SU-DHL-6 (cell line): ENCODE measurements around the gene UBE2Q1.

Experiments used
- H2AFZ ChIP-seq: fragments of 200-600 bp; sonication (generic); 2 replicates; pipeline ENCODE4 v1.6.1; 2014; ENCODE audit warnings: low read depth, mild to moderate bottlenecking, moderate library complexity, mixed read lengths, antibody characterized with exemption, low read length; ENCODE audit not compliant: severe bottlenecking
- H3F3A ChIP-seq: fragments of 200-600 bp; shearing (Covaris generic); 2 replicates; pipeline ENCODE4 v1.6.0; 2016; ENCODE audit warnings: antibody characterized with exemption, mild to moderate bottlenecking; ENCODE audit not compliant: insufficient read depth
- H3K27ac ChIP-seq: fragments of 200-600 bp; sonication (generic); 2 replicates; pipeline ENCODE4 v1.5.1; 2016; ENCODE audit warnings: low read depth, mild to moderate bottlenecking, low read length, moderate library complexity, mixed read lengths
- H3K27me3 ChIP-seq: fragments of 200-600 bp; sonication (generic), shearing (Covaris generic); 2 replicates; pipeline ENCODE4 v1.6.0; 2014; ENCODE audit warnings: mild to moderate bottlenecking, low read length
- H3K36me3 ChIP-seq: fragments of 200-600 bp; sonication (generic); 2 replicates; pipeline ENCODE4 v1.6.1; 2014; ENCODE audit warnings: mild to moderate bottlenecking, low read length, mixed read lengths
- H3K4me2 ChIP-seq: fragments of 300-600, 200-600 bp; shearing (Covaris generic), sonication (generic); 2 replicates; pipeline ENCODE4 v1.6.0; 2014; ENCODE audit warnings: low read length, low read depth, mild to moderate bottlenecking; ENCODE audit not compliant: poor library complexity, severe bottlenecking
- H3K4me3 ChIP-seq: fragments of 200-600 bp; sonication (generic); 2 replicates; pipeline ENCODE4 v1.5.1; 2014; ENCODE audit warnings: antibody characterized with exemption, low read length, mild to moderate bottlenecking, mixed read lengths; ENCODE audit not compliant: insufficient read depth, poor library complexity, severe bottlenecking
- H3K79me2 ChIP-seq: fragments of 200-600 bp; sonication (generic); 2 replicates; pipeline ENCODE4 v1.6.1; 2014; ENCODE audit warnings: mild to moderate bottlenecking, low read length, moderate library complexity; ENCODE audit not compliant: insufficient read depth
- H3K9ac ChIP-seq: fragments of 200-600 bp; sonication (generic); 2 replicates; pipeline ENCODE4 v1.7.0; 2014; ENCODE audit warnings: mild to moderate bottlenecking, low read length
- H3K9me2 ChIP-seq: fragments of 200-600 bp; sonication (generic); replicated peaks from 2 replicates; pipeline ENCODE4 v1.6.1; 2014; ENCODE audit warnings: low read length; ENCODE audit not compliant: insufficient read depth
- H3K9me3 ChIP-seq: fragments of 200-600 bp; sonication (generic); 2 replicates; pipeline ENCODE4 v1.6.1; 2014; ENCODE audit warnings: low read length, mixed read lengths; ENCODE audit not compliant: insufficient read depth
- H4K20me1 ChIP-seq: fragments of 200-600 bp; sonication (generic); 2 replicates; pipeline ENCODE4 v1.6.1; 2014; ENCODE audit warnings: low read depth, mild to moderate bottlenecking, antibody characterized with exemption, low read length, moderate library complexity, mixed read lengths
- CTCF ChIP-seq: fragments of 200-600 bp; sonication (generic); IDR thresholded peaks from one replicate; pipeline ENCODE4 v1.5.1; 2017; ENCODE audit warnings: antibody characterized with exemption, mild to moderate bottlenecking, low read length, moderate library complexity; ENCODE audit not compliant: insufficient read depth, poor library complexity, severe bottlenecking
- EZH2phosphoT487 ChIP-seq: fragments of 200-600 bp; sonication (generic), shearing (Covaris generic); conservative IDR thresholded peaks from 2 replicates; pipeline ENCODE4 v1.6.1; 2018; ENCODE audit warnings: mild to moderate bottlenecking, antibody characterized with exemption, low read length, moderate library complexity, mixed read lengths

Gene UBE2Q1

GRCh38 chr1:154503898-154504297, 54.6 kb downstream of the UBE2Q1 start:
- no peaks in the 10 kb centered on the region for H4K20me1 ChIP-seq
- no peaks in the 10 kb centered on the region for H3K9me2 ChIP-seq
- H3K27me3 ChIP-seq, result no peaks in the 10 kb centered on the region
- no peaks in the 10 kb centered on the region for H3K79me2 ChIP-seq
- no peak overlapping the region for H3K4me3 ChIP-seq
- no peak overlapping the region for H3K9ac ChIP-seq
- no peaks in the 10 kb centered on the region for H3K9me3 ChIP-seq
- H2AFZ ChIP-seq, result no peak overlapping the region
- no peak overlapping the region for H3K27ac ChIP-seq
- no peaks in the 10 kb centered on the region for H3K36me3 ChIP-seq
- TF ChIP-seq EZH2phosphoT487 (no peak), CTCF (no peak)
- no peaks in the 10 kb centered on the region for H3F3A ChIP-seq
- no peak overlapping the region for H3K4me2 ChIP-seq

- no peaks in the 10 kb centered on the region for H4K20me1 ChIP-seq
- H3K4me2 ChIP-seq, result no peak overlapping the region
- no peaks in the 10 kb centered on the region for H3F3A ChIP-seq
- no peaks in the 10 kb centered on the region for H3K79me2 ChIP-seq
- no peaks in the 10 kb centered on the region for H3K27me3 ChIP-seq
- H2AFZ ChIP-seq, result no peak overlapping the region
- H3K9ac ChIP-seq, result no peak overlapping the region
- H3K9me3 ChIP-seq, result no peaks in the 10 kb centered on the region
- H3K36me3 ChIP-seq, result no peaks in the 10 kb centered on the region
- no peaks in the 10 kb centered on the region for H3K9me2 ChIP-seq
- TF ChIP-seq EZH2phosphoT487 (no peak), CTCF (no peak)
- no peak overlapping the region for H3K27ac ChIP-seq
- H3K4me3 ChIP-seq, result no peak overlapping the region
These were observed 55.7 kb downstream of the UBE2Q1 start for GRCh38 chr1:154502744-154503115.

- no peak within 1 kb of the TSS for H3K4me2 ChIP-seq
- H3F3A ChIP-seq, result no peaks in the 10 kb centered on the region; the same call in 1 of the 2 replicates
- no peaks in the 10 kb centered on the region for H3K36me3 ChIP-seq
- no peak within 1 kb of the TSS for H3K27ac ChIP-seq
- TF ChIP-seq CTCF (no peak), EZH2phosphoT487 (no peak)
- no peaks in the 10 kb centered on the region for H3K9me3 ChIP-seq
- H3K79me2 ChIP-seq, result no peaks in the 10 kb centered on the region
- no peak within 1 kb of the TSS for H2AFZ ChIP-seq
- H3K9ac ChIP-seq, result no peak within 1 kb of the TSS
- H4K20me1 ChIP-seq, result no peaks in the 10 kb centered on the region
- H3K4me3 ChIP-seq, result no peak within 1 kb of the TSS
- no peaks in the 10 kb centered on the region for H3K27me3 ChIP-seq
- H3K9me2 ChIP-seq, result no peaks in the 10 kb centered on the region
These were observed 56.3 kb downstream of the UBE2Q1 start, which contains the start of the genes SHE and TDRD10 for GRCh38 chr1:154502066-154502743. Gene SHE, minus strand, starts transcription at chr1:154502412. Its CDS starts 386 bp downstream, at chr1:154502026. Gene TDRD10, plus strand, starts transcription at chr1:154502219. Its CDS starts 4,685 bp downstream, at chr1:154506904.
